Endothelial cell of umbilical vein (primary cell): Measurements from ENCODE around the gene FZD10.

Experiments
- EZH2 ChIP-seq: IDR thresholded peaks from 2 replicates; pipeline ENCODE4 v1.6.1; 2012; ENCODE audit warnings: borderline replicate concordance, low read depth, mild to moderate bottlenecking, moderate library complexity, low read length, inconsistent platforms; ENCODE audit not compliant: severe bottlenecking
- POLR2A ChIP-seq: IDR thresholded peaks from 2 replicates; pipeline ENCODE4 v1.6.1; 2012; ENCODE audit warnings: low read depth, mild to moderate bottlenecking, control low read depth, low read length
- POLR2AphosphoS5 ChIP-seq: IDR thresholded peaks from 2 replicates; pipeline ENCODE4 v1.6.1; 2012; ENCODE audit warnings: low read depth, mild to moderate bottlenecking, control low read depth, low read length, moderate library complexity; ENCODE audit not compliant: insufficient read depth
- TF ChIP-seq, protein P1 (sequence below), 2 donors: IDR thresholded peaks; 1 replicate in 1 of 2; 2 replicates in 1 of 2; pipeline ENCODE4 v1.5.1; 2011; ENCODE audit warnings: low read length in 2 of 2, mild to moderate bottlenecking in 2 of 2, moderate library complexity in 2 of 2, control low read depth in 1 of 2, inconsistent platforms in 1 of 2, low read depth in 1 of 2; ENCODE audit not compliant: insufficient read depth in 1 of 2; ENCODE audit errors: extremely low read depth in 1 of 2

GRCh38 chr12:130121226-130122000 is 40.9 kb upstream of the FZD10 start:
- TF ChIP-seq, protein P1, sequence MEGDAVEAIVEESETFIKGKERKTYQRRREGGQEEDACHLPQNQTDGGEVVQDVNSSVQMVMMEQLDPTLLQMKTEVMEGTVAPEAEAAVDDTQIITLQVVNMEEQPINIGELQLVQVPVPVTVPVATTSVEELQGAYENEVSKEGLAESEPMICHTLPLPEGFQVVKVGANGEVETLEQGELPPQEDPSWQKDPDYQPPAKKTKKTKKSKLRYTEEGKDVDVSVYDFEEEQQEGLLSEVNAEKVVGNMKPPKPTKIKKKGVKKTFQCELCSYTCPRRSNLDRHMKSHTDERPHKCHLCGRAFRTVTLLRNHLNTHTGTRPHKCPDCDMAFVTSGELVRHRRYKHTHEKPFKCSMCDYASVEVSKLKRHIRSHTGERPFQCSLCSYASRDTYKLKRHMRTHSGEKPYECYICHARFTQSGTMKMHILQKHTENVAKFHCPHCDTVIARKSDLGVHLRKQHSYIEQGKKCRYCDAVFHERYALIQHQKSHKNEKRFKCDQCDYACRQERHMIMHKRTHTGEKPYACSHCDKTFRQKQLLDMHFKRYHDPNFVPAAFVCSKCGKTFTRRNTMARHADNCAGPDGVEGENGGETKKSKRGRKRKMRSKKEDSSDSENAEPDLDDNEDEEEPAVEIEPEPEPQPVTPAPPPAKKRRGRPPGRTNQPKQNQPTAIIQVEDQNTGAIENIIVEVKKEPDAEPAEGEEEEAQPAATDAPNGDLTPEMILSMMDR (IDR thresholded peaks at IDR 0.05; ENCODE audit: extremely low read depth in 1 of 2, insufficient read depth in 1 of 2, low read depth in 1 of 2, low read length in 2 of 2) = no peak
- TF ChIP-seq EZH2 (no peak), POLR2A (no peak), POLR2AphosphoS5 (no peak)
